ENCODE results near the gene SLC29A2.

- TF ChIP-seq CTCF (IDR thresholded peaks at IDR 0.05): no peak
- TF ChIP-seq POLR2A (IDR thresholded peaks at IDR 0.05): no peak
Measured at GRCh38 chr11:66344550-66345315, 26.8 kb downstream of the SLC29A2 start, which contains the start of gene BRMS1.
